ENCODE results near the gene BORCS8.

BORCS8 gene

DNA sequence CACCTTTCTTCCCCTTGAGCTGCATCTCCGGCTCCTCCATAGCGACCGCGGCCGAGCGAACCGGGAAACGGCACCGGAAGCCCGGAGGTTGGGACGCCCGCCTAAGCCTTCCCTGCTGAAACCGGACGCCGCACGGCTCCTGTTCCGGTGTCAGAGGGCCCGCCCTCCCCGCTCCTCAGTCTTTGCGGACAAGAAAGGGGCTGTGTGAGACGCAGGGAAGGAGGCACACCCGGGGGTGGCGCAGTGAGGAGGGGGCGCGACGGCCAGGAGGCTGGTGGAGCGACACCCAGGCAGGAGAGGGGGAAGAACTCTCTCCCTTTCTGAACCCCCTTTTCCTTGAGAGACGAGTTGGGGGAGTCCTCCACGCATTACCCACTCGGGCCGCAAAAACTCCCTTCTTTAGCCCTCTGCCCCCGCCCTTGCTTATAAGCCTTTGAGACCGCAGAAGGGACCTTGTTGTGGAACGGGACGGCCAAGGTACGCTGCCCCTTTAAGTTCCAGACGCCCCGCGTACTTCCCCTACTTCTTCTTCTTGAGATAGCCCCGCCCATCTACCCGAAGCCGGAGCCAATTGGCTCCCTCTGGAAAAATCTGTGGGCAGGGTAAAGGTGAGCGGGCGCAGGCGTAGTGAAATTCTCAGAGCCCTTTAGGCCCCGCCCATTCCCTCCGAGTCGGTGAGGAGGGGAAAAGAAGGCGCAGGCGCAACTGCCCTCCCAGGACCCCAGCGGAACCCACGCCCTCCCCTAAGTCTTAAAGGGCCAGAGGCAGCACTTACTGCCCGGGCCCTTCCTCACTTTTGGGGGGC lies at the start of gene BORCS8, which contains the start of gene RFXANK:
Gene BORCS8, minus strand, starts transcription at position 75 of the 805 bp plus-strand sequence. Its CDS starts 35 bp downstream, at position 40.
Gene RFXANK, plus strand, starts transcription at position 181 of the 805 bp plus-strand sequence. CDS start 1,689 bp downstream, outside the sequence.
- Histone ChIP-seq H3K4me1 (ENCODE audit: insufficient read depth, insufficient read length) (no peaks in the 10 kb centered on the region), H3K9me3 (ENCODE audit: insufficient read depth, low read length) (no peaks in the 10 kb centered on the region), H3K9ac (ENCODE audit: insufficient read length, low read depth) (peak within 1 kb of the TSS; percentile 99), H3K27me3 (ENCODE audit: insufficient read depth, insufficient read length) (no peaks in the 10 kb centered on the region), H3K4me3 (ENCODE audit: insufficient read length, low read depth) (peak within 1 kb of the TSS; percentile 99), H3K36me3 (ENCODE audit: insufficient read depth, insufficient read length, low read length) (peaks cover 46% of the 10 kb centered on the region)
- TF ChIP-seq ZNF274 (IDR thresholded peaks at IDR 0.05; ENCODE audit: low read depth, low read length) = no peak
- peak; percentile 48 for TF ChIP-seq YY1 (IDR thresholded peaks at IDR 0.05; ENCODE audit: insufficient read depth, insufficient read length)
- peak; percentile 99 for DNase-seq (ENCODE audit: low read depth, low spot score)

DNA sequence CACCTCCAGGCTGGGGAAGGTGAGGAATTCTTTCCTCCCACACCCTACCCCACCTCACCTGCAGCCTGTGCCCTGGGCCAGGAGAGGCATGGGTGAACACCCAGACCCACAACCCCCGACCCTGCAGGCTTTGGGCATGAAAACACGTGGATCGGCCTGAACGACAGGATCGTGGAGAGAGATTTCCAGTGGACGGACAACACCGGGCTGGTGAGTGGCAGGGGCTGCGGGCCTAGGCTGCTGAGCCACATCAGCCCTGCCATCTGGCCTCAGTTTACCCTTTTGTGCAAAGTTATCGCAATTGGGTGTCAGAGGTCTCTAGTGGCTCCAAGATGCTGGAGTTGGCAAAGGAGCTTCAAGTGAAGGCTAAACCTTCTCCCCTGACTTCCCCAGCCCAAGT lies 48.5 kb upstream of the BORCS8 start:
- H3K9me3 ChIP-seq (ENCODE audit: insufficient read depth, low read length) = peaks cover 9% of the 10 kb centered on the region; the same call in 1 of the 2 replicates
- TF ChIP-seq SUZ12 (IDR thresholded peaks at IDR 0.05; ENCODE audit: extremely low read depth, insufficient read depth, insufficient read length) = no peak
- no peak for TF ChIP-seq YY1 (IDR thresholded peaks at IDR 0.05; ENCODE audit: insufficient read depth, insufficient read length)
- TF ChIP-seq ZNF274 (IDR thresholded peaks at IDR 0.05; ENCODE audit: low read depth, low read length) = no peak
- no peak for DNase-seq (ENCODE audit: low read depth, low spot score)
- H3K4me1 ChIP-seq (ENCODE audit: insufficient read depth, insufficient read length) = peaks cover 5% of the 10 kb centered on the region
- H3K9ac ChIP-seq (ENCODE audit: insufficient read length, low read depth) = no peak overlapping the region
- H3K4me3 ChIP-seq (ENCODE audit: insufficient read length, low read depth) = no peak overlapping the region
- peaks cover 19% of the 10 kb centered on the region for H3K27me3 ChIP-seq (ENCODE audit: insufficient read depth, insufficient read length)
- no peaks in the 10 kb centered on the region for H3K36me3 ChIP-seq (ENCODE audit: insufficient read depth, insufficient read length, low read length)

DNA sequence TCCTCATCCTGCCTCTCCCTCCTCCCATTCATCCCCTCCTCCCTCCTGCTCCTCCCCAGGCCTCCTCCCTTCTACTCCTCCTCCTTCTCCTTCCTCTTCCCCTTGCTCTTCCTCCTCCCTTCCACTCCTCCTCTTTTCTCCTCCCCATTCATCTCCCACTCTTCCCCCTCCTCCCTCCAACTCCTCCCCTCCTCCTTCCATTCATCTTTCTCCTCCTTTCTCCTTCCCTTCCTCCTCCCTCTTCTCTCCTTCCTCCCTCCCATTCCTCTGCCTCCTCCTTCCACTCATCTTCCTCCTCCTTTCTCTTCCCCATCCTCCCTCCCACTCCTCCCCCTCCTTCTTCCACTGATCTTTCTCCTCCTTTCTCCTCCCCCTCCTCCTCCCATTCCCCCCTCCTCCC lies 47.7 kb upstream of the BORCS8 start:
- H3K9ac ChIP-seq (ENCODE audit: insufficient read length, low read depth) = no peak overlapping the region
- no peaks in the 10 kb centered on the region for H3K36me3 ChIP-seq (ENCODE audit: insufficient read depth, insufficient read length, low read length)
- H3K4me3 ChIP-seq (ENCODE audit: insufficient read length, low read depth) = no peak overlapping the region
- TF ChIP-seq SUZ12 (IDR thresholded peaks at IDR 0.05; ENCODE audit: extremely low read depth, insufficient read depth, insufficient read length) (no peak), YY1 (IDR thresholded peaks at IDR 0.05; ENCODE audit: insufficient read depth, insufficient read length) (no peak), ZNF274 (IDR thresholded peaks at IDR 0.05; ENCODE audit: low read depth, low read length) (no peak)
- H3K9me3 ChIP-seq (ENCODE audit: insufficient read depth, low read length) = peaks cover 12% of the 10 kb centered on the region; the same call in 1 of the 2 replicates
- DNase-seq (ENCODE audit: low read depth, low spot score) = no peak
- H3K27me3 ChIP-seq (ENCODE audit: insufficient read depth, insufficient read length) = peaks cover 19% of the 10 kb centered on the region
- H3K4me1 ChIP-seq (ENCODE audit: insufficient read depth, insufficient read length) = peaks cover 5% of the 10 kb centered on the region

DNA sequence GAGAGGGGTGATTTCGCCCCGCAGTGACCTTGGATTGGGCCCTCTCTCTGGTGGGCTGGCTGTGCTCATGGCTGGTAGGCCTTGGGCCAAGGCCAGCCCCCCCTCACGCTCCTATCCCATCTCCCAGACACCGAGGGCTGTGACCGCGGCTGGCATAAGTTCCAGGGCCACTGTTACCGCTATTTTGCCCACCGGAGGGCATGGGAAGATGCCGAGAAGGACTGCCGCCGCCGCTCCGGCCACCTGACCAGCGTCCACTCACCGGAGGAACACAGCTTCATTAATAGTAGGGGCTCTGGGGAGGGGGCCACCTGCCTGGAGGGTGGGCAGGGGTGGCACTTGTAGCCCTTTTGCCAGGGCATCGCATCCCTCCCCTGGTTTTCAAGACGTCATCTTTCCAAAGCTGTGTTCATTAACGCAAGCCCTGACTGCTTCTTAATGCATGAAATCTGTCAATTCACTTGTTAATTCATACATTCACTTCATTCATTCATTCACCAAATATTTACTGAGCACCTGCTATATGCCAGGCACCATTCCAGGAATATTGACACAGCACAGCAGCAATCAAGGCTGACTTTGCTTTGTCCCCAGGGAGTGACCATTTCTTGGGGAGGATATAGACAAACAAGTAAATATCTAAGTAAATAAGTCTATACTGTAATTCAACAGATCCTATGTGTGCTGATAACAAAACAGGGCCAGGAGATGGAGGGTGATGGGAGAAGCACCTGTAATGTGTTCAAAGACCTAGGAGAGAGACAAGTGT lies 46.4 kb upstream of the BORCS8 start:
- TF ChIP-seq SUZ12 (IDR thresholded peaks at IDR 0.05; ENCODE audit: extremely low read depth, insufficient read depth, insufficient read length) = no peak
- no peak for TF ChIP-seq YY1 (IDR thresholded peaks at IDR 0.05; ENCODE audit: insufficient read depth, insufficient read length)
- no peak for TF ChIP-seq ZNF274 (IDR thresholded peaks at IDR 0.05; ENCODE audit: low read depth, low read length)
- peaks cover 26% of the 10 kb centered on the region for H3K9me3 ChIP-seq (ENCODE audit: insufficient read depth, low read length)
- DNase-seq (ENCODE audit: low read depth, low spot score) = no peak

GRCh38 chr19:19236173-19236572 lies 44.2 kb upstream of the BORCS8 start:
- TF ChIP-seq ZNF274 (IDR thresholded peaks at IDR 0.05; ENCODE audit: low read depth, low read length) (no peak), SUZ12 (IDR thresholded peaks at IDR 0.05; ENCODE audit: extremely low read depth, insufficient read depth, insufficient read length) (no peak), YY1 (IDR thresholded peaks at IDR 0.05; ENCODE audit: insufficient read depth, insufficient read length) (no peak)
- Histone ChIP-seq H3K36me3 (ENCODE audit: insufficient read depth, insufficient read length, low read length) (no peaks in the 10 kb centered on the region), H3K4me3 (ENCODE audit: insufficient read length, low read depth) (no peak overlapping the region), H3K27me3 (ENCODE audit: insufficient read depth, insufficient read length) (peaks cover 19% of the 10 kb centered on the region), H3K4me1 (ENCODE audit: insufficient read depth, insufficient read length) (peaks cover 5% of the 10 kb centered on the region), H3K9me3 (ENCODE audit: insufficient read depth, low read length) (peaks cover 26% of the 10 kb centered on the region), H3K9ac (ENCODE audit: insufficient read length, low read depth) (no peak overlapping the region)
- no peak for DNase-seq (ENCODE audit: low read depth, low spot score)

More for the DNA sequence above, 46.4 kb upstream of the BORCS8 start:
- Histone ChIP-seq H3K4me3 (ENCODE audit: insufficient read length, low read depth) (no peak overlapping the region), H3K4me1 (ENCODE audit: insufficient read depth, insufficient read length) (peaks cover 5% of the 10 kb centered on the region), H3K9ac (ENCODE audit: insufficient read length, low read depth) (no peak overlapping the region), H3K36me3 (ENCODE audit: insufficient read depth, insufficient read length, low read length) (no peaks in the 10 kb centered on the region), H3K27me3 (ENCODE audit: insufficient read depth, insufficient read length) (peaks cover 19% of the 10 kb centered on the region)

DNA sequence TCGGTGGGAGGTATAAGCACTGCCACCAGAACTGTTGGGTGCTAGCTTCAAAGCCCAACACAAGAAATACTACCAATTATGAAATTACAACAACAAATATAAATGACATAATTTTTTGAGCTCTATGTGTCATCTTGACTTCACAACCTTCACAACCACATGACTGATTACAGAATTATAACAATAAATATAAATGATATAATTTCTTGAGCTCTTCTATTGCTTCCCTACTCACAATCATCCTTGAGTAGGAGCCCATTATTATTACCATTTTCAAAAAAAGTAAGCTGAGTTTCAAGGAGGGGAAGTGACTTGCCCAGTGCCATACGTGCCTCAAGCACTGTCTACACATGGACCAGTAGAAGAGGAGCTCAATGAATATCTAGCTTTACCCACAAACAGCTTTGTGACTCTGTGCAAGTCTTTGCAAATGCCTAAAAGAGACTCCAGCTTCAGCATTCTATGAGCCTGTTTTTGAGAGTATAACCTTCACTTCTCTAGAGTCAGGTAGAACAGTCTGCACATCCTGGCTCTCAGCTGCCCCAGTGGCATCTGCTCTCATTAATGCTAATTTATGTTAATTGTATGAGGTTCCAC lies 42.4 kb upstream of the BORCS8 start:
- H3K9ac ChIP-seq (ENCODE audit: insufficient read length, low read depth) = no peak overlapping the region
- H3K4me1 ChIP-seq (ENCODE audit: insufficient read depth, insufficient read length) = peaks cover 2% of the 10 kb centered on the region
- no peaks in the 10 kb centered on the region for H3K36me3 ChIP-seq (ENCODE audit: insufficient read depth, insufficient read length, low read length)
- no peak for DNase-seq (ENCODE audit: low read depth, low spot score)
- no peak overlapping the region for H3K4me3 ChIP-seq (ENCODE audit: insufficient read length, low read depth)
- H3K9me3 ChIP-seq (ENCODE audit: insufficient read depth, low read length) = peaks cover 26% of the 10 kb centered on the region
- TF ChIP-seq ZNF274 (IDR thresholded peaks at IDR 0.05; ENCODE audit: low read depth, low read length) (no peak), YY1 (IDR thresholded peaks at IDR 0.05; ENCODE audit: insufficient read depth, insufficient read length) (no peak), SUZ12 (IDR thresholded peaks at IDR 0.05; ENCODE audit: extremely low read depth, insufficient read depth, insufficient read length) (no peak)
- H3K27me3 ChIP-seq (ENCODE audit: insufficient read depth, insufficient read length) = peaks cover 9% of the 10 kb centered on the region

Data from NT2/D1 (cell line).